Heart left ventricle (tissue), 16 donors: ENCODE results near the gene JAK2. TPM values are rescaled to one million over a fixed set of nuclear protein-coding genes. Genes with fewer than 3 reads are reported as not detected.

Source experiments
- ATAC-seq, 4 donors: fragments of 200-7000 bp; cut with Tn5 transposase; one replicate each; pipeline ENCODE4 v1.9.1; 2020 to 2022; ENCODE audit warnings: moderate library complexity in 4 of 4, mild to moderate bottlenecking in 3 of 4, moderate number of reproducible peaks in 1 of 4
- DNase-seq, 5 donors: peaks; one replicate each; pipeline ENCODE4 v3.0.0-alpha.2; 2020
- H3K27ac ChIP-seq, 12 donors: fragments of 200-600 bp; sonication (generic) in 4 of 12; one replicate each; pipeline versions ENCODE4 v1.5.0 to v1.8.0; 2016 to 2022; ENCODE audit warnings: mild to moderate bottlenecking in 2 of 12
- H3K27me3 ChIP-seq, 9 donors: fragments of 200-600 bp; sonication (generic) in 2 of 9; one replicate each; pipeline versions ENCODE4 v1.5.1 to v1.8.0; 2016 to 2022; ENCODE audit warnings: mild to moderate bottlenecking in 3 of 9
- H3K36me3 ChIP-seq, 9 donors: fragments of 200-600 bp; sonication (generic) in 2 of 9; one replicate each; pipeline versions ENCODE4 v1.5.0 to v1.8.0; 2018 to 2022; ENCODE audit warnings: mild to moderate bottlenecking in 2 of 9
- H3K4me1 ChIP-seq, 12 donors: fragments of 200-600 bp; sonication (generic) in 4 of 12; one replicate each; pipeline versions ENCODE4 v1.5.0 to v1.8.0; 2016 to 2022; ENCODE audit warnings: mild to moderate bottlenecking in 3 of 12
- H3K4me3 ChIP-seq, 12 donors: fragments of 200-600 bp; sonication (generic) in 4 of 12; one replicate each; pipeline versions ENCODE4 v1.5.0 to v1.8.0; 2017 to 2022; ENCODE audit warnings: mild to moderate bottlenecking in 9 of 12, moderate library complexity in 4 of 12
- H3K9me3 ChIP-seq, 12 donors: fragments of 200-600 bp; sonication (generic) in 4 of 12; one replicate each; pipeline versions ENCODE4 v1.5.0 to v1.8.0; 2016 to 2022; ENCODE audit warnings: mild to moderate bottlenecking in 1 of 12
- POLR2A ChIP-seq, 2 donors: fragments of 450-650 bp; IDR thresholded peaks; one replicate each; pipeline ENCODE4 v1.6.1; 2017; ENCODE audit warnings: antibody characterized with exemption in 2 of 2, mild to moderate bottlenecking in 2 of 2, moderate library complexity in 2 of 2
- WGBS, 4 donors: extraction: QIAGEN DNeasy Blood & Tissue Kit in 2 of 4; methylation state at CpG; one replicate each; pipeline versions ENCODE4 v1.1.5 to v1.1.7; 2013 to 2018; 5-methylcytosine and 5-hydroxymethylcytosine counted together
- intact Hi-C, 10 donors: fragments of 100-400 bp; cut with DNase I; formaldehyde crosslinking; loops; one replicate each; pipeline versions ENCODE4 v1.11.1 to v1.14.2; 2022
- polyA plus RNA-seq, 2 donors: library from polyadenylated mRNA; stranded (reverse); fragments of 200-250 nt; gene quantifications; one replicate each; pipeline ENCODE4 v1.2.3, GENCODE V29; 2013
- total RNA-seq, 9 donors: library from RNA; depleted of rRNA in 2 of 9; stranded (reverse); fragments of >200 nt in 2 of 9; fragmentation: NEBNext Ultra II Directional in 3 of 9; extraction: Animal tissue kit (Norgen Biotek cat#: 25700) in 3 of 9; gene quantifications; one replicate each; pipeline versions ENCODE4 v1.1.0 to v1.2.4, GENCODE V29; 2016 to 2023
- TF ChIP-seq, protein P1 (sequence below), 12 donors: fragments of 200-600 bp; sonication (generic) in 4 of 12; IDR thresholded peaks; one replicate each; pipeline versions ENCODE4 v1.5.0 to v1.8.0; 2018 to 2022; ENCODE audit warnings: antibody characterized with exemption in 12 of 12, mild to moderate bottlenecking in 5 of 12
- donor health status: ischemic (EF 13 %, LVEDD 7.1; RV severe dilation, severe dysfunction).
- donor health status: healthy with polysubstance abuse.
- donor health status: DM: no; HTN: yes; CAD: no.
- donor health status: DM: no; HTN: no; CAD: no.
- donor health status: ischemic (EF 25% LVEDD 6.9; RV normal size, moderate dysfunction).
- donor health status: ischemic (EF 25% LVEDD 5.7; RV mildly dilated, moderate dysfunction).
- donor health status: healthy.
- donor health status: DM: yes; HTN: yes; CAD: no.
- donor health status: ischemic (EF 35%, LVEDD 5.7; RV mildly dilated, moderate dysfunction).
- donor health status: nonischemic (EF 11% LVEDD 7.7; RV severe dilation, severe dysfunction).
- donor health status: DM: yes; HTN: yes; CAD: no.
- donor health status: PGD.
- donor health status: ischemic (EF 29% LVEDD 5.4; RV normal size, mild dysfunction).
- donor health status: nonischemic (EF 23%, LVEDD 6.1; RV moderate dilation, normal function).

JAK2 gene
- total and polyA plus RNA-seq, 11 donors, result 4.3 to 62.9 (median 27.9) TPM

DNA sequence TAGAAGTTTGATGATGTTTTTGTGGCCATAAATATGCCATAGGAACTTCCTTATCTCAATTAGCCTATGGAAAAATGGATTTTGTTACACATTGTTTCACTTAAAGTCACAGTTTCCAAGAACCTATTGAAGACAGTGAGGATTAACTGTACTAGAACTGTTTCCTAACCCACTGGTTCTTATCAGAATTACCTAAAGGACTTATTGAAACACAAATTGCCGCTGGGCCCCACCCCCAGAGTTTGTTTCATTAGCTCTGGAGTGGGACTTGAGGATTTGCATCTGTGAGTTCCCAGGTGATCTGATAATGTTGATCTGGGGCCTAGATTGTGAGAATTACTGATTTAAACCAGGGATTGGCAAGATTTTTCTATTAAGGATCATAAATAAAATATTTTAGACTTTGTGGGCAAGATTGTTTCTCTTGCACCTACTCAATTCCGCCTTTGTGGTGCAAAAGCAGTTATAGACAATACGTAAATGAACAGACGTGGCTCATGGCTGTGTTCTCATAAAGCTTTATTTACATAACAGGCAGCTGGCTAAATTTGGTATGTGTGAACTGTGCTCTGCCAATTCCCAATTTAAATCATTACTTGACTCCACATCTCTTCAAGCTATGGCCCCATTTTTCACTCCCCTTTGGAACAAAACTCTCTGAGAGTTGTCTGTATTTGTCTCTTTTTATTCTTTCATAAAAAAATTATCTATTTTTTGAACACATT, 9.3 kb downstream of the JAK2 start:
- H3K36me3 ChIP-seq, result peaks cover 0 to 68% (median 12%) of the 10 kb centered on the region in 9 donors
- H3K4me3 ChIP-seq, result no peak overlapping the region
- 84 to 92% (median 87%) methylated on average over 4 of the region's 4 CpGs for WGBS, 4 donors
- ATAC-seq, result no peak
- TF ChIP-seq POLR2A (IDR thresholded peaks at IDR 0.05), result no peak
- TF ChIP-seq, protein P1, sequence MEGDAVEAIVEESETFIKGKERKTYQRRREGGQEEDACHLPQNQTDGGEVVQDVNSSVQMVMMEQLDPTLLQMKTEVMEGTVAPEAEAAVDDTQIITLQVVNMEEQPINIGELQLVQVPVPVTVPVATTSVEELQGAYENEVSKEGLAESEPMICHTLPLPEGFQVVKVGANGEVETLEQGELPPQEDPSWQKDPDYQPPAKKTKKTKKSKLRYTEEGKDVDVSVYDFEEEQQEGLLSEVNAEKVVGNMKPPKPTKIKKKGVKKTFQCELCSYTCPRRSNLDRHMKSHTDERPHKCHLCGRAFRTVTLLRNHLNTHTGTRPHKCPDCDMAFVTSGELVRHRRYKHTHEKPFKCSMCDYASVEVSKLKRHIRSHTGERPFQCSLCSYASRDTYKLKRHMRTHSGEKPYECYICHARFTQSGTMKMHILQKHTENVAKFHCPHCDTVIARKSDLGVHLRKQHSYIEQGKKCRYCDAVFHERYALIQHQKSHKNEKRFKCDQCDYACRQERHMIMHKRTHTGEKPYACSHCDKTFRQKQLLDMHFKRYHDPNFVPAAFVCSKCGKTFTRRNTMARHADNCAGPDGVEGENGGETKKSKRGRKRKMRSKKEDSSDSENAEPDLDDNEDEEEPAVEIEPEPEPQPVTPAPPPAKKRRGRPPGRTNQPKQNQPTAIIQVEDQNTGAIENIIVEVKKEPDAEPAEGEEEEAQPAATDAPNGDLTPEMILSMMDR (IDR thresholded peaks at IDR 0.05), result no peak
- no peak for DNase-seq
- H3K27me3 ChIP-seq, result no peaks in the 10 kb centered on the region
- intact Hi-C loops, result no loop called here
- H3K9me3 ChIP-seq, result peaks cover 0 to 14% (median 0%) of the 10 kb centered on the region in 12 donors
- H3K4me1 ChIP-seq, result peaks cover 0 to 51% (median 0%) of the 10 kb centered on the region in 12 donors
- H3K27ac ChIP-seq, result peak overlapping the region in 1 of 12 donors; percentile 6

DNA sequence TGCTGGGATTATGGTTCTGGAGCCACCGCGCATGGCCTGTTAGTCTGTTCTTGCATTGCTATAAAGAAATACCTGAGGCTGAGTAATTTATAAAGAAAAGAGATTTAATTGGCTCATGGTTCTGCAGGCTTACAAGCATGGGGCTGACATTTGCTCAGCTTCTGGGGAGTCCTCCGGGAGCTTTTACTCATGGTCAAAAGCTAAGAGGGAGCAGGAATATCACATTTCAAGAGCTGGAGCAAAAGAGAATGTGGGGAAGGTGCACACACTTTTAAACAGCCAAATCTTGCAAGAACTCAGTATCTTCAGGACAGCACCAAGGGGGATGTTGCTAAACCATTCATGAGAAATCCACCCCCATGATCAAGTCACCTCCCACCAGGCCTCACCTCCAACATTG, 12.1 kb downstream of the JAK2 start:
- 93 to 99% (median 95%) methylated on average over 3 of the region's 3 CpGs for WGBS, 4 donors
- no peak for DNase-seq
- H3K4me1 ChIP-seq, result peaks cover 0 to 27% (median 0%) of the 10 kb centered on the region in 12 donors
- H3K27me3 ChIP-seq, result no peaks in the 10 kb centered on the region
- H3K36me3 ChIP-seq, result peaks cover 0 to 54% (median 7%) of the 10 kb centered on the region in 9 donors
- no peak for ATAC-seq
- TF ChIP-seq POLR2A (IDR thresholded peaks at IDR 0.05), result no peak
- TF ChIP-seq, protein P1 (IDR thresholded peaks at IDR 0.05), result no peak
- H3K4me3 ChIP-seq, result no peak overlapping the region
- peaks cover 0 to 37% (median 4%) of the 10 kb centered on the region in 12 donors for H3K9me3 ChIP-seq
- H3K27ac ChIP-seq, result no peak overlapping the region
- intact Hi-C loops, result no loop called here

DNA sequence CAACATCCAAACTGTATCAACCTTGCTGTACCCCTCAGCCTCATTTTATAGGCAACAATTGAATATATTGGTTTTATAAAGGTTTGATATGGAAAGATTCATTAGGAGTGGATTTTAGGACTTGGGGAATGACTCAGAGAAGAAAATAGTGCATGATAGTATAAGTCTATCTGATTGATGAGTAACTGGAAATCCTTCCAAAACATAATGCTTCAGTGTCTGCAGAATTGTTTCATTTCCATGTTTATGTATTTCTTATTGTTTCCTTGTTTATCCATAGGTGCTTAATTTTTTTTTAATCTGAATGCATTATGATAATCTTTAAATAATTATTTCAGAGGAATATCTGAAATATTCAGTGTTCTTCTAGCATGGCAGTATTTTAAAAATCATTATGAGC, 12.6 kb downstream of the JAK2 start:
- no peak for DNase-seq
- intact Hi-C loops, result no loop called here
- no peak for ATAC-seq
- peaks cover 0 to 27% (median 0%) of the 10 kb centered on the region in 12 donors for H3K4me1 ChIP-seq
- TF ChIP-seq POLR2A (IDR thresholded peaks at IDR 0.05), result no peak
- TF ChIP-seq, protein P1 (IDR thresholded peaks at IDR 0.05), result no peak
- no peak overlapping the region for H3K4me3 ChIP-seq
- no peak overlapping the region for H3K27ac ChIP-seq
- H3K36me3 ChIP-seq, result peaks cover 0 to 51% (median 2%) of the 10 kb centered on the region in 9 donors
- peaks cover 0 to 37% (median 3%) of the 10 kb centered on the region in 12 donors for H3K9me3 ChIP-seq
- no peaks in the 10 kb centered on the region for H3K27me3 ChIP-seq

DNA sequence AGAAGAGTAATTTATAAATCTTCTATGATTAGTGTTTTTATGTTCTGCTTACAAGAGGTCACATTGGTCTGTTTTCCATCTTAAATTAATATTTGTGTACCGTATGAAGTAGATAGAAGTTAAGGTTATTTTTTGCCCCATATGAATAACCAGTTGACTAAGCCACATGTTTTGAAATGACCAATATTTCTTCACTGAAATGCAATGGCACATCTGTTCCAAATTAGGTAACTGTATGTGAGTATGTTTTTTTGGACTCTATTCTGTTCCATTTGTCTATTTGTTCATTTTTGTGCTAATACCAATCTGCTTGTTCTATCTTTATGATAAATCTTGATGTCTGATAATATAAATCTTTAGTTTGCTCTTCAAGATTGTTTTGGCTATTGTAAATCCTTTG, 17.7 kb downstream of the JAK2 start:
- Histone ChIP-seq H3K27me3 (no peaks in the 10 kb centered on the region), H3K4me1 (peaks cover 0 to 12% (median 0%) of the 10 kb centered on the region in 12 donors), H3K36me3 (peaks cover 0 to 28% (median 0%) of the 10 kb centered on the region in 9 donors), H3K4me3 (no peak overlapping the region), H3K9me3 (peaks cover 0 to 52% (median 14%) of the 10 kb centered on the region in 12 donors), H3K27ac (no peak overlapping the region)
- intact Hi-C loops, result no loop called here
- DNase-seq, result no peak
- 48 to 94% (median 57%) methylated on average over 1 of the region's 1 CpG for WGBS, 4 donors
- ATAC-seq, result no peak
- TF ChIP-seq POLR2A (IDR thresholded peaks at IDR 0.05), result no peak
- TF ChIP-seq, protein P1 (IDR thresholded peaks at IDR 0.05), result no peak
